IMR-90 (cell line): ENCODE results near the gene KLF17. TPM values are rescaled to one million over a fixed set of nuclear protein-coding genes. Genes with fewer than 3 reads are reported as not detected.

Experiments used
- ATAC-seq: fragments of 200-7000 bp; cut with Tn5 transposase; 2 replicates; pipeline ENCODE4 v1.9.1; 2020; ENCODE audit warnings: low read depth, mild to moderate bottlenecking, moderate library complexity
- BruUV-seq: library from RNA; stranded (reverse); fragments of 400-500 nt; replicated peaks from 2 replicates; lab custom pipeline; 2021; lab: Mats Ljungman, UMichigan
- CTCF ChIA-PET: fragments of 300-600 bp; formaldehyde crosslinking; extraction: SDS; loops from one replicate; lab custom pipeline; 2021; ENCODE audit warnings: antibody characterized with exemption; lab: Yijun Ruan, JAX
- POLR2A ChIA-PET: fragments of 300-600 bp; sonication (Branson Sonifier 250); formaldehyde crosslinking; loops from one replicate; lab custom pipeline; 2022; ENCODE audit warnings: antibody characterized with exemption; ENCODE audit not compliant: unreplicated experiment; lab: Charles Lee
- DNase-seq: peaks from one replicate; pipeline ENCODE4 v3.0.0; 2013
- H2AFZ ChIP-seq: replicated peaks from 2 replicates; pipeline ENCODE3; 2013; ENCODE audit warnings: low read length, mild to moderate bottlenecking; ENCODE audit not compliant: poor library complexity
- H2AK5ac ChIP-seq: 2 replicates; pipeline ENCODE4 v1.6.1; 2013; ENCODE audit warnings: low read depth, low read length, inconsistent platforms
- H2AK9ac ChIP-seq: replicated peaks from 2 replicates; pipeline ENCODE3; 2013; ENCODE audit warnings: mild to moderate bottlenecking, low read depth, low read length, moderate library complexity; ENCODE audit not compliant: poor library complexity
- H2BK120ac ChIP-seq: 2 replicates; pipeline ENCODE4 v1.6.1; 2013; ENCODE audit warnings: low read depth, low read length, inconsistent platforms
- H2BK15ac ChIP-seq: 3 replicates; pipeline ENCODE4 v1.6.1; 2013; ENCODE audit warnings: low read depth, low read length, inconsistent platforms
- H2BK20ac ChIP-seq: 2 replicates; pipeline ENCODE4 v1.6.1; 2013; ENCODE audit warnings: low read depth, mild to moderate bottlenecking, inconsistent platforms, low read length, moderate library complexity
- H2BK5ac ChIP-seq: 2 replicates; pipeline ENCODE4 v1.6.1; 2013; ENCODE audit warnings: mild to moderate bottlenecking, low read depth, low read length, inconsistent platforms; ENCODE audit not compliant: poor library complexity, severe bottlenecking
- H3K14ac ChIP-seq: replicated peaks from 2 replicates; pipeline ENCODE4 v1.6.1; 2013; ENCODE audit warnings: low read depth, low read length, inconsistent platforms
- H3K18ac ChIP-seq: 2 replicates; pipeline ENCODE4 v1.6.1; 2013; ENCODE audit warnings: low read depth, low read length, control low read depth
- H3K23ac ChIP-seq: 2 replicates; pipeline ENCODE4 v1.6.1; 2013; ENCODE audit warnings: low read depth, low read length, inconsistent platforms
- H3K27ac ChIP-seq: 2 replicates; pipeline ENCODE4 v1.5.1; 2013; ENCODE audit warnings: mild to moderate bottlenecking, control low read depth, low read length; ENCODE audit not compliant: insufficient read depth
- H3K27me3 ChIP-seq: 2 replicates; pipeline ENCODE4 v1.6.1; 2013; ENCODE audit warnings: low read length; ENCODE audit not compliant: control insufficient read depth, insufficient read depth
- H3K36me3 ChIP-seq: 2 replicates; pipeline ENCODE4 v1.6.1; 2013; ENCODE audit warnings: low read length, mixed read lengths; ENCODE audit not compliant: control insufficient read depth, insufficient read depth
- H3K4ac ChIP-seq: 2 replicates; pipeline ENCODE4 v1.6.1; 2013; ENCODE audit warnings: low read depth, low read length, inconsistent platforms
- H3K4me1 ChIP-seq: 2 replicates; pipeline ENCODE4 v1.6.1; 2013; ENCODE audit warnings: low read length, mixed read lengths; ENCODE audit not compliant: control insufficient read depth, insufficient read depth
- H3K4me2 ChIP-seq: 2 replicates; pipeline ENCODE4 v1.6.1; 2013; ENCODE audit warnings: low read depth, mild to moderate bottlenecking, control low read depth, low read length, moderate library complexity
- H3K4me3 ChIP-seq: 2 replicates; pipeline ENCODE4 v1.5.1; 2013; ENCODE audit warnings: low read depth, mild to moderate bottlenecking, control low read depth, low read length, moderate library complexity; ENCODE audit not compliant: insufficient read depth
- H3K56ac ChIP-seq: 2 replicates; pipeline ENCODE4 v1.6.1; 2013; ENCODE audit warnings: low read length, inconsistent platforms; ENCODE audit not compliant: insufficient read depth; ENCODE audit errors: extremely low read depth
- H3K79me1 ChIP-seq, 2 experiments: 2 replicates each; pipeline ENCODE4 v1.6.1; 2013; ENCODE audit warnings: low read length in 2 of 2, inconsistent platforms in 1 of 2, low read depth in 1 of 2
- H3K9ac ChIP-seq: 2 replicates; pipeline ENCODE4 v1.6.1; 2013; ENCODE audit warnings: low read depth, low read length, control low read depth
- H3K9me1 ChIP-seq: 2 replicates; pipeline ENCODE4 v1.6.1; 2013; ENCODE audit warnings: low read length, inconsistent platforms; ENCODE audit not compliant: insufficient read depth
- H3K9me3 ChIP-seq: 2 replicates; pipeline ENCODE4 v1.6.1; 2013; ENCODE audit warnings: low read length; ENCODE audit not compliant: control insufficient read depth, insufficient read depth
- H4K20me1 ChIP-seq: 2 replicates; pipeline ENCODE4 v1.6.1; 2013; ENCODE audit warnings: low read length, inconsistent platforms; ENCODE audit not compliant: insufficient read depth
- H4K5ac ChIP-seq: 2 replicates; pipeline ENCODE4 v1.6.1; 2013; ENCODE audit warnings: mild to moderate bottlenecking, low read depth, low read length, control low read depth
- H4K8ac ChIP-seq, 2 experiments: 2 replicates each; pipeline ENCODE4 v1.6.1; 2013; ENCODE audit warnings: low read depth in 2 of 2, low read length in 2 of 2, control low read depth in 1 of 2, inconsistent platforms in 1 of 2
- H4K91ac ChIP-seq: 2 replicates; pipeline ENCODE4 v1.6.1; 2013; ENCODE audit warnings: low read depth, low read length, inconsistent platforms; ENCODE audit not compliant: insufficient read depth
- BHLHE40 ChIP-seq: fragments of 150-350 bp; IDR thresholded peaks from 2 replicates; pipeline ENCODE4 v1.6.1; 2016; ENCODE audit warnings: mild to moderate bottlenecking, low read depth, low read length
- MAZ ChIP-seq: IDR thresholded peaks from 2 replicates; pipeline ENCODE4 v1.6.1; 2012; ENCODE audit warnings: low read depth, mild to moderate bottlenecking, low read length, improper control_type of control experiment, moderate library complexity, borderline replicate concordance
- RFX5 ChIP-seq: IDR thresholded peaks from 2 replicates; pipeline ENCODE4 v1.8.0; 2012; ENCODE audit warnings: low read depth, mild to moderate bottlenecking, low read length, moderate library complexity
- SMC3 ChIP-seq: fragments of 150-350 bp; IDR thresholded peaks from 2 replicates; pipeline ENCODE4 v1.6.1; 2016; ENCODE audit warnings: low read depth, mild to moderate bottlenecking, antibody characterized with exemption, low read length, moderate library complexity
- WGBS, 2 experiments: methylation state at CpG; one replicate each; pipeline versions ENCODE4 v1.1.5 to v1.1.7; 2013; ENCODE audit warnings: missing lambda C conversion rate in 2 of 2; ENCODE audit not compliant: insufficient read length in 1 of 2; ENCODE audit errors: extremely low coverage in 2 of 2; 5-methylcytosine and 5-hydroxymethylcytosine counted together
- dilution Hi-C: fragments of 300-500 bp; cut with HindIII; formaldehyde crosslinking; loops from one replicate; pipeline ENCODE4 v1.14.3; 2018; ENCODE audit warnings: low sequenced_read_pairs; ENCODE audit not compliant: unreplicated experiment
- in situ Hi-C: fragments of 300-500 bp; cut with MboI; formaldehyde crosslinking; loops from 3 replicates; pipeline ENCODE4 v1.14.3; 2019; ENCODE audit warnings: low sequenced_read_pairs, inconsistent platforms, mixed read lengths
- intact Hi-C: fragments of 100-400 bp; cut with micrococcal nuclease; formaldehyde crosslinking; loops from 2 replicates; pipeline ENCODE4 v1.10.0; 2022
- polyA plus RNA-seq, 3 experiments: library from polyadenylated mRNA; depleted of rRNA; stranded (reverse); fragments of >200 nt; gene quantifications; 2 replicates each; pipeline ENCODE4 v1.2.3, GENCODE V29; 2012; ENCODE audit warnings: low replicate concordance in 1 of 3
- total RNA-seq: library from RNA; depleted of rRNA; stranded (reverse); fragments of >200 nt; gene quantifications from 2 replicates; pipeline ENCODE4 v1.2.3, GENCODE V29; 2012
- TF ChIP-seq, protein P1 (sequence below): fragments of 150-350 bp; IDR thresholded peaks from 2 replicates; pipeline ENCODE4 v1.6.1; 2016; ENCODE audit warnings: low read depth, mild to moderate bottlenecking, low read length, moderate library complexity, borderline replicate concordance

KLF17 gene
- total and polyA plus RNA-seq, 2 of the 4 experiments (the other 2 are of a cell fraction), result 0.17 to 0.36 TPM

DNA sequence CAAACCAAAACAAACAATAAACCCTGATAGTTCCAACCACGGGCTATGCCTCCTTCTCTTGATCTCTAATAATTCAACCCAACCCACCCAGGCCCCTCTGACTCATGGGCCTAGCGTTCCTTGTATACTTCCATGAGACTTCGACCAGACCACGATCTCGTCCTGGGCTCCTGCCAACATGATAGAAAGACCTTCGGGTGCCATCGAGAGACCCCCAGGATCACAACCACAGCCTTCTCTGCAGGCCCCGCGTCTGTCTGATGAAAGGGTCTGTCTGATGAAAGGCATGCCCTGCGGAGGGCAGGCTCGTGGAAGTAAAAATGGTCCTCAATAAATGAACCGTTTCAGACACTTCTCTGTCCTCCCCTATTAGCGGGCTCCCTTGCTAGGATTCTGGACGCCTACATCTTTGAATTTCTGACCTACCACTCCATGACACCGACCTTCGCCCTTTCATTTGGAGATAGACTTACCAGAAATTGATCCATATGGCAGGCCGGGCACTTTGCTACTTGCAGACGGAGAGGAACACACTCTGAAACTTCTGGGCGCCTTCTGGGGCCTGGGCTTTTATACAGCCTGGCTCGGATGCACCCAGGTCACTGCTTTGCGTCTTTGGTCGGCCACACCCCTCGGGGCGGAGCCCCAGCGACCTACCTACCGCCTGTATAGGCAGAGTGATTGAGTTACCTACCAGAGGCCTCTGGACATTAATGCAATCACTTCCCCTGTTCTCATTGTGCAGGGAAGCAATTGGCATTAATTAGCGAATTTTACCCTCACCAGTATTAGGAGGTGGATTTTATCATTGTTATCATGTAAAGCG is 28.1 kb downstream of the KLF17 start:
- no peaks in the 10 kb centered on the region for H3K79me1 ChIP-seq
- H3K18ac ChIP-seq, result no peak overlapping the region
- dilution Hi-C loops, result no loop called here
- no peak overlapping the region for H2BK15ac ChIP-seq
- 77% methylated on average over 5 of the region's 28 CpGs; no CpG with 5 or more reads in 1 of the 2 experiments for WGBS, 2 experiments
- no peak overlapping the region for H3K23ac ChIP-seq
- no peaks in the 10 kb centered on the region for H3K9me1 ChIP-seq
- TF ChIP-seq SMC3, result no peak
- TF ChIP-seq, protein P1, sequence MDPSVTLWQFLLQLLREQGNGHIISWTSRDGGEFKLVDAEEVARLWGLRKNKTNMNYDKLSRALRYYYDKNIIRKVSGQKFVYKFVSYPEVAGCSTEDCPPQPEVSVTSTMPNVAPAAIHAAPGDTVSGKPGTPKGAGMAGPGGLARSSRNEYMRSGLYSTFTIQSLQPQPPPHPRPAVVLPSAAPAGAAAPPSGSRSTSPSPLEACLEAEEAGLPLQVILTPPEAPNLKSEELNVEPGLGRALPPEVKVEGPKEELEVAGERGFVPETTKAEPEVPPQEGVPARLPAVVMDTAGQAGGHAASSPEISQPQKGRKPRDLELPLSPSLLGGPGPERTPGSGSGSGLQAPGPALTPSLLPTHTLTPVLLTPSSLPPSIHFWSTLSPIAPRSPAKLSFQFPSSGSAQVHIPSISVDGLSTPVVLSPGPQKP, result no peak
- TF ChIP-seq RFX5, result no peak
- TF ChIP-seq MAZ, result no peak
- TF ChIP-seq BHLHE40, result no peak
- H3K9ac ChIP-seq, result no peak overlapping the region
- H2AFZ ChIP-seq, result no peak overlapping the region
- no peak overlapping the region for H2BK20ac ChIP-seq
- no peak for ATAC-seq
- H2AK5ac ChIP-seq, result no peak overlapping the region
- ChIA-PET CTCF (no interaction called here), POLR2A (no interaction called here)
- in situ Hi-C loops, result no loop called here
- no TSS peak for BruUV-seq
- no peak overlapping the region for H2BK120ac ChIP-seq
- H4K5ac ChIP-seq, result no peak overlapping the region
- no peak overlapping the region for H3K14ac ChIP-seq
- H4K91ac ChIP-seq, result no peak overlapping the region
- no peak overlapping the region for H3K27ac ChIP-seq
- no peak overlapping the region for H2AK9ac ChIP-seq
- no peak for DNase-seq
- no peak overlapping the region for H3K4me2 ChIP-seq
- no peak overlapping the region for H3K4ac ChIP-seq
- no peak overlapping the region for H3K4me3 ChIP-seq
- intact Hi-C loops, result no loop called here
- no peak overlapping the region for H2BK5ac ChIP-seq
- H3K27me3 ChIP-seq, result peaks cover 5% of the 10 kb centered on the region
- H4K8ac ChIP-seq, result no peak overlapping the region
- no peaks in the 10 kb centered on the region for H3K4me1 ChIP-seq
- no peaks in the 10 kb centered on the region for H3K36me3 ChIP-seq
- H3K9me3 ChIP-seq, result peaks cover 4% of the 10 kb centered on the region
- H3K56ac ChIP-seq, result no peak overlapping the region
- no peaks in the 10 kb centered on the region for H4K20me1 ChIP-seq
